ENCODE results near the gene PRDM11. TPM values are rescaled to one million over a fixed set of nuclear protein-coding genes. Genes with fewer than 3 reads are reported as not detected.

PRDM11 gene
- total and polyA plus RNA-seq, 4 donors, result 6.1 to 29.6 (median 18.0) TPM

DNA sequence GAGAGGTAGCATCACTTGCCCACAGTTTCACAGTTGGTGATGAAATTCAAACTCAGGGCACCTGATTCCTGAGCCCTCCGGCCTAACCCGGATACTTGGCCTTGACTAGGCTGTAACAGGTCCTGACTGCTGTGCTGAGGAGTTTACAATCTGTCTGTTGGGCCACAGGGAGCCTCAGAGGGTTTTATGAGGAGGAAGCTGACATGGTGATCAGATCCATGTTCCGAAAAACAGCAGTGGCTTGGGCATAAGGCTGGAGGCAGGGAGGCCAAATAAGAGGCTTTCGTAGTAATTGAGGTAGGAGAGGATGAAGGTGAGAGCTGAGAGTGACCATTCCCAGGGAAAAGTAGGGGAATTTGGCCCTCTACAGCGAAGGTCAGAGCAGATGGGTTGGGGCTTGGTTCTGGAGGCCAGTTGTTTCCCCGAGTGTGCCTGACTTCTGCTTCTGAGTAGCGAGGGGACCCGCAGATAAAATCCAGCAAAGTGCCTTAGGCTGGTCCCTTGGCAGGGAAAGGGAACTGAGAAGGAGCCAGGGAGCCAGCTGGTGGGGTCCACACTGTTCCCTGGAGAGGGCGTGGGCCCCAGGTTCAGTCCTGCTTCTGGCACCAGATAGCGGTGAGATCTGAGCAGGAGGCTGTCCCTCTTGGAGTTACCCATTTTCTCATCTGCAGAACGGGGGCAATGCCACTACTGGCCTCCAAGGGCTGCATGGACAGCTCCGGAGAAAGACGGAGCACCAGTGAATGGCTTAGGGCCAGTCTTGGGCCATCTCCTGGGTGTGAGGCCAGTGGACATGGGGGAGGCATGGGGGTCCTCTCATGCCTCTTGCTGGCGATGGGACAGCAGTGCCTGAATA is 6.5 kb downstream of the PRDM11 start:
- WGBS, 2 donors, result 84 to 89% methylated on average over 14 of the region's 14 CpGs
- DNase-seq, result peak in 1 of 2 donors; percentile 48
- peaks cover 0 to 4% of the 10 kb centered on the region in 2 donors for H3K4me1 ChIP-seq (ENCODE audit: control insufficient read depth in 1 of 2, insufficient read depth in 2 of 2, low read length in 2 of 2)
- ATAC-seq (ENCODE audit: low FRiP score), result no peak
- H3K9me3 ChIP-seq (ENCODE audit: control insufficient read depth, low read length), result no peaks in the 10 kb centered on the region
- H3K27me3 ChIP-seq (ENCODE audit: control insufficient read depth in 1 of 2, insufficient read depth in 2 of 2, low read length in 1 of 2), result no peaks in the 10 kb centered on the region
- H3K27ac ChIP-seq (ENCODE audit: low read depth in 1 of 2, low read length in 2 of 2), result no peak overlapping the region
- no peaks in the 10 kb centered on the region for H3K36me3 ChIP-seq (ENCODE audit: control insufficient read depth in 1 of 2, insufficient read depth in 2 of 2, low read length in 1 of 2)
- intact Hi-C loops (cut with DNase I), result no loop called here
- H3K4me3 ChIP-seq (ENCODE audit: low read length in 2 of 2), result no peak overlapping the region

DNA sequence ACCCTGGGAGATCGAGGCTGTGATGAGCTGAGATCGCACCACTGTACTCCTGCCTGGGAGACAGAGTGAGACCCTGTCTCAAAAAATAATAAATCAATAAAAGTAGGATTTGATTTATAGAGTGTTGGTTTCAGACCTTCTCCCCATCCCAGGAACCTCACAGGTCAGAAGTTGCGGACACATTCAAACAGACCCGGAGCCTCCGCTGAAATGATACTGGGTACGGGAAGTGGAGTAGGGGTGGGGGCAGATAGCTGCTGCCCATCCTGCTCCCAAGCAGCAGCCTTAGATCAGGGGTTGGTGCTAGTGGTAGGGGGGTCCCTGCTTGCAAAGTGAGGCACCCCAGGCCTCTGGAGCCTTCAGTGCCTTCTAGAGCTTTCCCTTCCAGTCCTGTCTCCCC is 7.8 kb downstream of the PRDM11 start:
- peaks cover 0 to 4% of the 10 kb centered on the region in 2 donors for H3K4me1 ChIP-seq (ENCODE audit: control insufficient read depth in 1 of 2, insufficient read depth in 2 of 2, low read length in 2 of 2)
- intact Hi-C loops (cut with DNase I), result no loop called here
- ATAC-seq (ENCODE audit: low FRiP score), result no peak
- H3K4me3 ChIP-seq (ENCODE audit: low read length in 2 of 2), result no peak overlapping the region
- H3K27ac ChIP-seq (ENCODE audit: low read depth in 1 of 2, low read length in 2 of 2), result no peak overlapping the region
- H3K36me3 ChIP-seq (ENCODE audit: control insufficient read depth in 1 of 2, insufficient read depth in 2 of 2, low read length in 1 of 2), result no peaks in the 10 kb centered on the region
- H3K27me3 ChIP-seq (ENCODE audit: control insufficient read depth in 1 of 2, insufficient read depth in 2 of 2, low read length in 1 of 2), result no peaks in the 10 kb centered on the region
- DNase-seq, result peak in 1 of 2 donors; percentile 42
- H3K9me3 ChIP-seq (ENCODE audit: control insufficient read depth, low read length), result no peaks in the 10 kb centered on the region
- 97% methylated on average over 6 of the region's 6 CpGs for WGBS, 2 donors

GRCh38 chr11:45155058-45155551 is 8.7 kb downstream of the PRDM11 start:
- WGBS, 2 donors, result 11 to 18% methylated on average over 11 of the region's 11 CpGs
- Histone ChIP-seq H3K4me3 (ENCODE audit: low read length in 2 of 2) (no peak overlapping the region), H3K27ac (ENCODE audit: low read depth in 1 of 2, low read length in 2 of 2) (peak overlapping the region in 1 of 2 donors; percentile 14), H3K9me3 (ENCODE audit: control insufficient read depth, low read length) (no peaks in the 10 kb centered on the region), H3K36me3 (ENCODE audit: control insufficient read depth in 1 of 2, insufficient read depth in 2 of 2, low read length in 1 of 2) (no peaks in the 10 kb centered on the region), H3K27me3 (ENCODE audit: control insufficient read depth in 1 of 2, insufficient read depth in 2 of 2, low read length in 1 of 2) (no peaks in the 10 kb centered on the region), H3K4me1 (ENCODE audit: control insufficient read depth in 1 of 2, insufficient read depth in 2 of 2, low read length in 2 of 2) (peaks cover 0 to 4% of the 10 kb centered on the region in 2 donors)
- DNase-seq (peak; percentile 80 to 91), ATAC-seq (ENCODE audit: low FRiP score) (peak; percentile 54)
- intact Hi-C loops (cut with DNase I), result no loop called here

DNA sequence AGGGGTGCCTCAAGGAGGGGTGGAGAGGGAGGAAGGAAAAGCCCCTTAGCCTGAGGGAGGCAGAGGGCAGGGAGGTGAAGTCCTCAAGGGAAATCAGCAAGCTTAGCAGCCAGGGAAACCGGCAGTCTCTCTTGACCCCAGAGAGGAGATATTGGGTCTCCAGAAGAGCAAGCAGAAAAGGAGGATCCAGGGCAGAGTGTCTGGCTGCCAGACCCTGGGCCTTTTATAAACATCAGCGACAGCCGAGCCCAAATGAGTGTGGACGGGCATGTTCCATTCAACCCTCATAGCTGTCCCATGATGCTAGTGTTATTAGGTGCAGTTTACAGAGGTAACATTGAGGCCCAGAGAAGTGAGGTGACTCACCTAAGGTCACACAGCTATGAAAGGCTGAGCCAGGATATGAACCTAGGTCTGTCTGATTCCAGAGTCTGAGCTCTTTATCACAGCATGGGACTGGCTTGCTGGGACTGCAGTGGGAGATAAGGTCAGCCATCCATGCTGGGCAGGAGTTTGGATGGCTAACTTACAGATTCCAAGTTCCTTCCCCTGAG is 9.3 kb downstream of the PRDM11 start:
- ATAC-seq (ENCODE audit: low FRiP score) (no peak), DNase-seq (no peak)
- peak overlapping the region in 1 of 2 donors; percentile 14 for H3K27ac ChIP-seq (ENCODE audit: low read depth in 1 of 2, low read length in 2 of 2)
- H3K4me1 ChIP-seq (ENCODE audit: control insufficient read depth in 1 of 2, insufficient read depth in 2 of 2, low read length in 2 of 2), result peaks cover 0 to 4% of the 10 kb centered on the region in 2 donors
- no peak overlapping the region for H3K4me3 ChIP-seq (ENCODE audit: low read length in 2 of 2)
- H3K27me3 ChIP-seq (ENCODE audit: control insufficient read depth in 1 of 2, insufficient read depth in 2 of 2, low read length in 1 of 2), result no peaks in the 10 kb centered on the region
- 24 to 31% methylated on average over 4 of the region's 4 CpGs for WGBS, 2 donors
- intact Hi-C loops (cut with DNase I), result no loop called here
- H3K9me3 ChIP-seq (ENCODE audit: control insufficient read depth, low read length), result no peaks in the 10 kb centered on the region
- no peaks in the 10 kb centered on the region for H3K36me3 ChIP-seq (ENCODE audit: control insufficient read depth in 1 of 2, insufficient read depth in 2 of 2, low read length in 1 of 2)

DNA sequence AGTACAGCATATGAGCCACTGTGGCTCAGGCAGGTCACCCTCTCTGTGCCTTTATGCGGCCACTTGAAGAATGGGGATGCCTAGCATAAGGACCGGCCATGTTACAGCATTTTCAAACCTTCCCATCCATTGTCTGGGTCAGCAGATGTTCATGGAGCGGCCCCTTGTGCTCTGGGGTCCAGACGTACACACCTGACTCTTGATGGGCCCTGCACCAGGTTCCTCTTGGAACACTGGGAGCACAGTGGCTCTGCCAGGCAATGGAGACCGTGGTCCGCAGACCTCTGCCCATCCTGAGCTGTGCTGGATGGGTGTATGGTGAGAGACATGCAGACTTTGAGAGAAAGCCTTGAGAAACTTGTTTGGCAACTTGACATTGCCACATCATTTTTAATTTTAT is 9.8 kb downstream of the PRDM11 start:
- peaks cover 0 to 4% of the 10 kb centered on the region in 2 donors for H3K4me1 ChIP-seq (ENCODE audit: control insufficient read depth in 1 of 2, insufficient read depth in 2 of 2, low read length in 2 of 2)
- no peak overlapping the region for H3K27ac ChIP-seq (ENCODE audit: low read depth in 1 of 2, low read length in 2 of 2)
- no peak for ATAC-seq (ENCODE audit: low FRiP score)
- H3K4me3 ChIP-seq (ENCODE audit: low read length in 2 of 2), result no peak overlapping the region
- H3K27me3 ChIP-seq (ENCODE audit: control insufficient read depth in 1 of 2, insufficient read depth in 2 of 2, low read length in 1 of 2), result no peaks in the 10 kb centered on the region
- H3K9me3 ChIP-seq (ENCODE audit: control insufficient read depth, low read length), result no peaks in the 10 kb centered on the region
- WGBS, 2 donors, result 92 to 94% methylated on average over 6 of the region's 6 CpGs
- intact Hi-C loops (cut with DNase I), result no loop called here
- no peaks in the 10 kb centered on the region for H3K36me3 ChIP-seq (ENCODE audit: control insufficient read depth in 1 of 2, insufficient read depth in 2 of 2, low read length in 1 of 2)
- peak in 1 of 2 donors; percentile 41 for DNase-seq

GRCh38 chr11:45156741-45157140 is 10.3 kb downstream of the PRDM11 start:
- no peak for ATAC-seq (ENCODE audit: low FRiP score)
- H3K4me1 ChIP-seq (ENCODE audit: control insufficient read depth in 1 of 2, insufficient read depth in 2 of 2, low read length in 2 of 2), result peaks cover 0 to 5% of the 10 kb centered on the region in 2 donors
- no peak overlapping the region for H3K27ac ChIP-seq (ENCODE audit: low read depth in 1 of 2, low read length in 2 of 2)
- intact Hi-C loops (cut with DNase I), result no loop called here
- no peaks in the 10 kb centered on the region for H3K36me3 ChIP-seq (ENCODE audit: control insufficient read depth in 1 of 2, insufficient read depth in 2 of 2, low read length in 1 of 2)
- no peaks in the 10 kb centered on the region for H3K9me3 ChIP-seq (ENCODE audit: control insufficient read depth, low read length)
- H3K27me3 ChIP-seq (ENCODE audit: control insufficient read depth in 1 of 2, insufficient read depth in 2 of 2, low read length in 1 of 2), result no peaks in the 10 kb centered on the region
- DNase-seq, result no peak
- 92 to 95% methylated on average over 9 of the region's 9 CpGs for WGBS, 2 donors
- no peak overlapping the region for H3K4me3 ChIP-seq (ENCODE audit: low read length in 2 of 2)

DNA sequence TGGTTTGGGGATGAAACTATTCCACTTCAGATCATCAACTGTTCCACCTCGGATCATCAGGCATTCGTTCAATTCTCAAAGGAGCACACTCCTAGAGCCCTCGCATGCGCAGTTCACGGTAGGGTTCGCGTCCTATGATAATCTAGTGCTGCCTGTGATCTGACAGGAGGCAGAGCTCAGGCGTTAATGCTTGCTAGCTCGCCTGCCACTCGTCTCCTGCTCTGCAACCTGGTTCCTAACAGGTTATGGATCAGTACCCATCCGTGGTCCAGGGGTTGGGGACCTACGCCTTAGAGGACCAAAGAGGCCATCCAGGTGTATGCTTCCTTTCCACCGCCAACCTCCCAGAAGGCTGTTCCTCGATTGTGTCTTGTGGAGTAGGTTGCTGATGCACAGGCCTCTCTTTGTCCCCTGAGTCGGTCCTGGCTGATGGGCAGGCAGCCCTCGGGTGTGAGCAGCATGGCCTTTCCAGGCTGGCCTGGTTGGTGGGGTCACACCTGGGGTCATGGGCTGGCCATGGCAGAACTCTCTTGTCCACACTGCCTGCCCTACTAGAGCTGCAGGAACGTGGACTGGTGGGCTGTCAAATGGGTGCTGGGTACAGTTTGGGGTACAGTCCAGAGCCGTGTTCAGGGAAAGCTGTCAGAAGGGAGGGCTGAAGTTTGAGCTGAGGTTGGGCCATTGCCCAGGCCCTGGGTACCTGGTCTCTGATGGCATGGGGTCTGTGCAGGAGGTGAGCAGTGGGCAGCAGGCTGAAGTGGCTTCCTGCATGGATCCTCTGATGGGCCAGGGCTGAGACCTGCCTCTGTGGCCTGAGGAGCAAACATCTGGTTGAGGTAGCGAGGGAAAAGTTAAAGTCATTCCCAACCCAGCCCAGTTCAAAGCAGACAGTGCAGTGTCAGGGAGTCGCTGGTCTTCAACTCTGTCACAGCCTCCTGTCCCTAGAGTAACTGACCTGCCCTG is 11.1 kb downstream of the PRDM11 start:
- Histone ChIP-seq H3K27me3 (ENCODE audit: control insufficient read depth in 1 of 2, insufficient read depth in 2 of 2, low read length in 1 of 2) (no peaks in the 10 kb centered on the region), H3K36me3 (ENCODE audit: control insufficient read depth in 1 of 2, insufficient read depth in 2 of 2, low read length in 1 of 2) (no peaks in the 10 kb centered on the region), H3K4me1 (ENCODE audit: control insufficient read depth in 1 of 2, insufficient read depth in 2 of 2, low read length in 2 of 2) (peaks cover 4 to 5% of the 10 kb centered on the region in 2 donors), H3K4me3 (ENCODE audit: low read length in 2 of 2) (no peak overlapping the region), H3K9me3 (ENCODE audit: control insufficient read depth, low read length) (no peaks in the 10 kb centered on the region), H3K27ac (ENCODE audit: low read depth in 1 of 2, low read length in 2 of 2) (peak overlapping the region; percentile 12 to 53)
- 83 to 84% methylated on average over 20 of the region's 20 CpGs for WGBS, 2 donors
- no peak for ATAC-seq (ENCODE audit: low FRiP score)
- intact Hi-C loops (cut with DNase I), result no loop called here
- DNase-seq, result peak in 1 of 2 donors; percentile 59

DNA sequence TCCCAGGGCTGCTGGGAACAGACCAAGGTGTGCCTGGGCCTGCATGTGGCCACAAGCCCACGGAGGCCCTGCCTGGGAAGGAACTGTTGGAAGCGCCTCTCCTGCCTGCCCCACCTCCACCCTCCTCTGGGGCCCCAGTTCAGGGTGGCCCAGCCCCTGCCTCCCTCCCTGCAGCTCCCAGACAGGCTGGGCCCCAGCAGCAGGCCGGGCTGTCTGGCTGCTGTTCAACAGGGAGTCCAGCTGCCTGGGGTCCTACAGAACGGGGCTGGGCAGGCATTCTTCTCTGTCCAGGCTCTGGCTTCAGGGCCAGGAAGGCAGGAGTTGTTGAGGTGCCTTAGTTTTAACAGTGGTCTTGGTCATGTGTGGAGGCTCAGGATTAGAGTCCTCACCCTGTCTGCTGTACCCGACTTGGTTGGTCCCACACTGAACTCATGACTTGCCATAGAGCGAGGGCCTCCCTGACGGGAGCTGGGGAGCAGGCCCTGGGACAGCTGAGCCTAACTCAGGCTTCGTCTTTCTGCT is 11.8 kb downstream of the PRDM11 start:
- peaks cover 4 to 5% of the 10 kb centered on the region in 2 donors for H3K4me1 ChIP-seq (ENCODE audit: control insufficient read depth in 1 of 2, insufficient read depth in 2 of 2, low read length in 2 of 2)
- peak; percentile 6 for ATAC-seq (ENCODE audit: low FRiP score)

More for the DNA sequence above, 11.8 kb downstream of the PRDM11 start:
- no peaks in the 10 kb centered on the region for H3K9me3 ChIP-seq (ENCODE audit: control insufficient read depth, low read length)
- no peaks in the 10 kb centered on the region for H3K36me3 ChIP-seq (ENCODE audit: control insufficient read depth in 1 of 2, insufficient read depth in 2 of 2, low read length in 1 of 2)
- H3K4me3 ChIP-seq (ENCODE audit: low read length in 2 of 2), result no peak overlapping the region
- DNase-seq, result peak in 1 of 2 donors; percentile 72
- intact Hi-C loops (cut with DNase I), result no loop called here
- no peaks in the 10 kb centered on the region for H3K27me3 ChIP-seq (ENCODE audit: control insufficient read depth in 1 of 2, insufficient read depth in 2 of 2, low read length in 1 of 2)
- H3K27ac ChIP-seq (ENCODE audit: low read depth in 1 of 2, low read length in 2 of 2), result peak overlapping the region; percentile 12 to 53
- 19 to 31% methylated on average over 8 of the region's 8 CpGs for WGBS, 2 donors

Measured in aorta (tissue), 5 donors.